Gastroesophageal sphincter (tissue), 3 donors: ENCODE results near the gene TRIO.

Experiments used
- EP300 ChIP-seq: sonication (generic); formaldehyde crosslinking; IDR thresholded peaks from one replicate; pipeline ENCODE4 v1.6.1; 2017; ENCODE audit warnings: antibody characterized with exemption, mild to moderate bottlenecking
- POLR2A ChIP-seq, 2 donors: fragments of 450-650 bp; IDR thresholded peaks; one replicate each; pipeline ENCODE4 v1.6.1; 2017; ENCODE audit warnings: antibody characterized with exemption in 2 of 2, mild to moderate bottlenecking in 2 of 2, moderate library complexity in 1 of 2
- POLR2AphosphoS5 ChIP-seq: sonication (generic); formaldehyde crosslinking; IDR thresholded peaks from one replicate; pipeline ENCODE4 v1.6.1; 2017; ENCODE audit warnings: antibody characterized with exemption
- TF ChIP-seq, protein P1 (sequence below), 4 experiments: fragments of 200-600 bp in 2 of 4; fragments of 450-650 bp in 2 of 4; sonication (generic) in 1 of 4; IDR thresholded peaks; one replicate each; pipeline ENCODE4 v1.5.1; 2017 to 2019; ENCODE audit warnings: antibody characterized with exemption in 4 of 4, mild to moderate bottlenecking in 2 of 4, moderate library complexity in 2 of 4

GRCh38 chr5:14123551-14123950 lies 19.6 kb upstream of the TRIO start:
- TF ChIP-seq, protein P1, sequence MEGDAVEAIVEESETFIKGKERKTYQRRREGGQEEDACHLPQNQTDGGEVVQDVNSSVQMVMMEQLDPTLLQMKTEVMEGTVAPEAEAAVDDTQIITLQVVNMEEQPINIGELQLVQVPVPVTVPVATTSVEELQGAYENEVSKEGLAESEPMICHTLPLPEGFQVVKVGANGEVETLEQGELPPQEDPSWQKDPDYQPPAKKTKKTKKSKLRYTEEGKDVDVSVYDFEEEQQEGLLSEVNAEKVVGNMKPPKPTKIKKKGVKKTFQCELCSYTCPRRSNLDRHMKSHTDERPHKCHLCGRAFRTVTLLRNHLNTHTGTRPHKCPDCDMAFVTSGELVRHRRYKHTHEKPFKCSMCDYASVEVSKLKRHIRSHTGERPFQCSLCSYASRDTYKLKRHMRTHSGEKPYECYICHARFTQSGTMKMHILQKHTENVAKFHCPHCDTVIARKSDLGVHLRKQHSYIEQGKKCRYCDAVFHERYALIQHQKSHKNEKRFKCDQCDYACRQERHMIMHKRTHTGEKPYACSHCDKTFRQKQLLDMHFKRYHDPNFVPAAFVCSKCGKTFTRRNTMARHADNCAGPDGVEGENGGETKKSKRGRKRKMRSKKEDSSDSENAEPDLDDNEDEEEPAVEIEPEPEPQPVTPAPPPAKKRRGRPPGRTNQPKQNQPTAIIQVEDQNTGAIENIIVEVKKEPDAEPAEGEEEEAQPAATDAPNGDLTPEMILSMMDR (IDR thresholded peaks at IDR 0.05), result no peak
- no peak for TF ChIP-seq POLR2AphosphoS5
- no peak for TF ChIP-seq POLR2A (IDR thresholded peaks at IDR 0.05)
- TF ChIP-seq EP300, result no peak
